ENCODE data around the gene HSPA8.

HSPA8 gene

GRCh38 chr11:123047266-123047946 is 14.5 kb downstream of the HSPA8 start:
- no peak for DNase-seq (ENCODE audit: low spot score)

- DNase-seq (ENCODE audit: low spot score) = no peak
These were observed 15.3 kb downstream of the HSPA8 start for GRCh38 chr11:123046473-123047259.

GRCh38 chr11:123045101-123045500 is 16.8 kb downstream of the HSPA8 start:
- DNase-seq (ENCODE audit: low spot score) = no peak

- DNase-seq (ENCODE audit: low spot score) = no peak
These were observed 20.8 kb downstream of the HSPA8 start for GRCh38 chr11:123041185-123041584.

- DNase-seq (ENCODE audit: low spot score) = no peak
These were observed 21.9 kb downstream of the HSPA8 start for GRCh38 chr11:123040111-123040432.

- no peak for DNase-seq (ENCODE audit: low spot score)
These were observed 26.1 kb downstream of the HSPA8 start for GRCh38 chr11:123035831-123036230.

GRCh38 chr11:123034597-123034996 is 27.3 kb downstream of the HSPA8 start:
- no peak for DNase-seq (ENCODE audit: low spot score)

DNA sequence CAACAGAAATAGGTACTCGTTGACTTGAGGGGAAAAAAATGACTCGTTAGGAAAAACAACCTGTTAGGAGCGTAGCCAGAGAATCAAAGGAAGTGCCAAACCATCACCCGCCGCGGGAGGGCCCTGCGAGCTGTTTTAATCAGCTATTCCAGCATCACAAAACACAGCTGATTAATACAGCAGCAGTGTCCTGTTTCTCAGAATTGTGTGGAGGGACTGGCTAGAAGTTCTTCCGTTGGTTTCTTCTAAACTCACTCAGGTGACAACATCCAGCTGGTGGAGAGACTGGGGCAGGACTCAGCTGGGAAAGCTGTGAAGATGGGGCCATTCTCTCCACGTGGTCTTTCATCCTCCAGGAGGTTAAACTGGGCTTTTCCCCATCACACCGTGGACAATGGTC is 28.0 kb downstream of the HSPA8 start:
- no peak for DNase-seq (ENCODE audit: low spot score)

DNA sequence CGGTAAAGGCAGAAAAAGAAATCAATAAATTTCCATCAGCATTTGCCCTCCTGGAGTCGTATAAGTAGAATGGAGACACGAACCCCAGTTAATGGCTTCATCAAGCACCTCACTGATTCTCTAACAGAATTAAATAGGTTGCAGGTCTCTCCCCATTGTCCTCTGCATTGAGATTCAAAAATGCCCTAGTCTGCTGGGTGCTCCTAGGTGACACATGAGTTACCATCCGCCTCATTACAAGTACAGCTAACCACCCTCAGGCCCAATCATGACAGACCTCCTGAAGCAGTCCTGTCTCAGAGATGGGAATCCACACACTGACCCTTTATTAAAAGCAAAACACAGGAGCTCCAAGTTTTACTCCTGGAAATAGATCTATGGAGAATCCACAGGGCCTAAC is 31.4 kb downstream of the HSPA8 start:
- no peak for DNase-seq (ENCODE audit: low spot score)

DNA sequence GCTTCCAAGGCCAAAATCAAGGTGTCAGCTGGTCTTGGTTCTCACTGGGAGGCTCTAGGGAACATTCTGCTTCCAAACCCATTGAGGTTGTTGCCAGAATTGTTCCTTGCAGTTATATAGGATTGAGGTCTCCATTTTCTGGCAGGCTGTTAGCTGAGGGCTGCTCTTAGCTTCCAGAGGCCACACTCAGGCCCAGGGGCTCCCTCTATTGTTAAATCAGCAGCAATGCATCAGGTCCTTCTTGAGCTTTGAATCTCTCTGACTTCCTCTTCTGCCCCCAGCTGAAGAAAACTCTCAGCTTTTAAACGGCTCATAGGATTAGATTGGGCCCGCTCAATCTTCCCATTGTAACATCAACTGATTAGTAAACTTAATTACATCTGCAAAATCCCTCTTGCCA is 41.0 kb downstream of the HSPA8 start:
- peak; percentile 64 for DNase-seq (ENCODE audit: low spot score)

GRCh38 chr11:123018702-123019101 is 43.2 kb downstream of the HSPA8 start:
- DNase-seq (ENCODE audit: low spot score) = no peak

GRCh38 chr11:123011510-123011909 is 50.4 kb downstream of the HSPA8 start:
- no peak for DNase-seq (ENCODE audit: low spot score)
